GM12891 (cell line): ENCODE results near the gene PMM2.

Source experiments
- PAX5 ChIP-seq: IDR thresholded peaks from 2 replicates; pipeline ENCODE4 v1.6.1; 2011; ENCODE audit warnings: low read length, moderate library complexity, mild to moderate bottlenecking; ENCODE audit not compliant: insufficient read depth, severe bottlenecking
- POLR2A ChIP-seq: IDR thresholded peaks from 2 replicates; pipeline ENCODE4 v1.6.1; 2011; ENCODE audit warnings: low read depth, low read length, control low read depth
- POLR2AphosphoS5 ChIP-seq: IDR thresholded peaks from 2 replicates; pipeline ENCODE4 v1.6.1; 2011; ENCODE audit warnings: low read depth, low read length, control low read depth
- POU2F2 ChIP-seq: IDR thresholded peaks from 2 replicates; pipeline ENCODE4 v1.6.1; 2011; ENCODE audit warnings: low read depth, mild to moderate bottlenecking, control low read depth, low read length, moderate library complexity
- TAF1 ChIP-seq: IDR thresholded peaks from 2 replicates; pipeline ENCODE4 v1.6.1; 2011; ENCODE audit warnings: low read depth, low read length, control low read depth

GRCh38 chr16:8818504-8819270, 21.0 kb downstream of the PMM2 start:
- TF ChIP-seq POLR2AphosphoS5 (no peak), TAF1 (no peak), POLR2A (peak; percentile 43), POU2F2 (peak; percentile 72; the same call in 1 of the 2 replicates), PAX5 (no peak)
